HG02870 (cell line): Measurements from ENCODE around the gene APPBP2.
"Not testable (repeated sequence)": the region's sequence is repeated elsewhere in the genome, so short reads cannot be mapped to it uniquely, and the experiment has no call there.

Experiments used
- ATAC-seq: cut with Tn5 transposase; IDR thresholded peaks from one replicate; pipeline ENCODE4 v1.9.1; 2021; ENCODE audit warnings: mild to moderate bottlenecking, moderate library complexity; ENCODE audit not compliant: unreplicated experiment

The APPBP2 gene

GRCh38 chr17:60506312-60506711 lies 19.7 kb downstream of the APPBP2 start:
- ATAC-seq, result no peak

- ATAC-seq, result no peak
These were observed 23.9 kb downstream of the APPBP2 start for GRCh38 chr17:60502145-60502544.

GRCh38 chr17:60501589-60501988 lies 24.5 kb downstream of the APPBP2 start:
- no peak for ATAC-seq

GRCh38 chr17:60496041-60496440 lies 30.0 kb downstream of the APPBP2 start:
- ATAC-seq, result no peak

- no peak for ATAC-seq
These were observed 30.8 kb downstream of the APPBP2 start for GRCh38 chr17:60495260-60495659.

GRCh38 chr17:60493847-60494321 lies 32.2 kb downstream of the APPBP2 start:
- ATAC-seq, result no peak

- no peak for ATAC-seq
These were observed 34.3 kb downstream of the APPBP2 start for GRCh38 chr17:60491771-60492170.

- not testable (repeated sequence) for ATAC-seq
These were observed 35.4 kb downstream of the APPBP2 start for GRCh38 chr17:60490594-60490993.

- ATAC-seq, result no peak
These were observed 44.4 kb downstream of the APPBP2 start for GRCh38 chr17:60481604-60482003.

- ATAC-seq, result no peak
These were observed 52.3 kb downstream of the APPBP2 start for GRCh38 chr17:60473788-60474187.

- ATAC-seq, result no peak
These were observed 53.6 kb downstream of the APPBP2 start for GRCh38 chr17:60472449-60472848.

- ATAC-seq, result no peak
These were observed 54.6 kb downstream of the APPBP2 start for GRCh38 chr17:60471451-60471850.

- ATAC-seq, result no peak
These were observed 57.7 kb downstream of the APPBP2 start for GRCh38 chr17:60468371-60468770.

GRCh38 chr17:60464343-60464742 lies 61.7 kb downstream of the APPBP2 start:
- no peak for ATAC-seq

- no peak for ATAC-seq
These were observed 62.7 kb downstream of the APPBP2 start for GRCh38 chr17:60463157-60463835.

- no peak for ATAC-seq
These were observed 64.5 kb downstream of the APPBP2 start for GRCh38 chr17:60461584-60461983.

GRCh38 chr17:60457148-60457547 lies 68.9 kb downstream of the APPBP2 start:
- no peak for ATAC-seq

GRCh38 chr17:60455378-60455777 lies 70.7 kb downstream of the APPBP2 start:
- ATAC-seq, result no peak

GRCh38 chr17:60451965-60452364 lies 74.1 kb downstream of the APPBP2 start:
- ATAC-seq, result no peak

GRCh38 chr17:60451071-60451470 lies 75.0 kb downstream of the APPBP2 start:
- ATAC-seq, result no peak

- ATAC-seq, result no peak
These were observed 78.7 kb downstream of the APPBP2 start for GRCh38 chr17:60447375-60447774.

GRCh38 chr17:60445144-60445543 lies 80.9 kb downstream of the APPBP2 start:
- ATAC-seq, result no peak

- no peak for ATAC-seq
These were observed 82.3 kb downstream of the APPBP2 start for GRCh38 chr17:60443713-60444112.
